ENCODE data around the gene ZNF189.
"Not testable (repeated sequence)": the region's sequence is repeated elsewhere in the genome, so short reads cannot be mapped to it uniquely, and the experiment has no call there.

Gene ZNF189

DNA sequence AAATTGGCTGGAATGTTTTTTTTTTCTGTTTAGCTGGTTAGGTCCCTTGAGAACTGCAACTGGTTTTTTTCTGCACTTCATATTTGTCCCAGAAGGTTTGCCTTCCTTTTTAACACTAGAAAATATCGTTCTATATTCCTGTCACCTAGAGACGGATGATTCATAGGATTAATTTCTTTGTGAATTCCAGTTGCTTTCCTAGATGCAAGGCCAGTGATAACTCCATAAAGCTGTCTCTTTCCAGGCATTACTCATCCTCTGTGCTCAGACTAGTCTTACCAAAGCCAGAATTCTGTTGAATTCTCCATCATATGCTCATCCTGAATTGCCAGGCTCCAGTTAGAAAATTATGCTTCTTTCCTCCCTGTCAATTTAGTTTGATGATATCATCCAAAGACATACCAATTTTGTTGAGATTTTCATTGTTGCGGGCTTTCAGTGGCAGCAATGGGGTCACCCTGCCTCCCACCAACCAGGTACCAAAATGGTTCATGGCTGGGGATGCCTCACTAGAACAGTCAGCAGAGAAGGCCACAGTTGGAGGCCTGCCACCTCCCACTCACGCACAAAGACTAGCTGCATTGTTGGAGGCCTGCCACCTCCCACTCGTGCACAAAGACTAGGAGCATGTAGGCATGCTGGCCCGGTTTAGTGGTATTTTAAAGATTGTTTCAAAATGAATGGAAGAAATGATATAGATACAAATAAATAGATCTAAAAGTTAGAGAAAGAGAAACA is 22.4 kb upstream of the ZNF189 start:
- in situ Hi-C loops (cut with MboI; ENCODE audit: low sequenced_read_pairs), result no loop called here

DNA sequence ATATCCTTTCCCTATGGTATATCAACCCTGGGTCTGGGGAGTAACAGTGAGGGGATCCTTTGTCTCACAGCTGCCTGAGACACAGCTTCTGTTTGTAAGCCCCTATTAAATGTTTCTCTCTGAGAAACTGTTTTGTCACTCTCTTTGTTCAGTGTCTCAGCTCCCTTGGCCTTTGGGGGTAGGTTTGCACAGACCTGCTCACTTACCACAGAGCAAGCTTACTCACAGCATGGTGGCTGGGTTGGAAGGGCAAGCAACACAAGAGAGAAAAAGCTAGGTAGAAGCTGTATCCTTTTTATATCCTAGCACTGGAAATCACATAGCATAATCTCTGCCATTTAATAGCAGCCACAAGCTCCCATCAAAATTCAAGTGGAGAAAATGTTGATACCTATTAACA is 18.4 kb upstream of the ZNF189 start:
- in situ Hi-C loops (cut with MboI; ENCODE audit: low sequenced_read_pairs), result no loop called here

DNA sequence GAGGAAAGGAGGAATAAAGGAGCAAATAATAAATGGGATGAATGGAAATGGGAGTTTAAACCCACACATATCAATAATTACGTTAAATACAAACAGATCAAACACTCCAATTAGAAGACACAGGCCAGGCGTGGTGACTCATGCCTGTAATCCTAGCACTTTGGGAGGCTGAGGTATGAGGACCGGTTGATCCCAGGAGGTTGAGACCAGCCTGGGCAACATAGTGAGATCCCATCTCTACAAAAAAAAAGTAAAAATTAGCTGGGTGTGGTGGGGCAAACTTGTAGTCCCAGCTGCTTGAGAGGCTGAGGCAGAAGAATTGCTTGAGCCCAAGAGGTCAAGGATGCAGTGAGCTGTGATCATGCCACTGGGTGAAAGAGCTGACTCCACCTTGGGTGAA is 17.5 kb upstream of the ZNF189 start:
- in situ Hi-C loops (cut with MboI; ENCODE audit: low sequenced_read_pairs), result no loop called here

DNA sequence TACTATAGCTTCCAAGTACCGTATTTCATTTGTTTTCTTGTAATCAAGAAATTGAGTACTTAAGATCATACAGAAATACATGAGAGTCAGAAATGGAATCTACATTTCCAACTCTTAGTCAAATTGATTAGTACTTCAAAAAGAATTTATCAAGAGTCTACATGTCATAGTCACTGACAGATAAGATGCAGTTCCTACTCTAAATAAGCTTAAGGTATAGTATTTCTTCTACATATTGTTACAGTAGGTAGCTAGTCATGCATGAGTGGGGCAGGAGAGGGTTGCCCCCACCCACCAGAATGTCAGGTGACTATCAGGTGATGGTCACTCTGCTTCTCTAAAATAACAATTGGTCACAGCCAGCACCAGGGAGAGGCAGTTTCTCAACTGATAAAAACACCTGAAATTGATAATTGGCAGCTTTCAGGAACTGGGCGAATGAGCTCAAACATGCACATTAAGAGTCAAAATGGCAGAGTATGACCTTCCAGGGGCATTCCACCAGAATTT is 16.8 kb upstream of the ZNF189 start:
- in situ Hi-C loops (cut with MboI; ENCODE audit: low sequenced_read_pairs), result no loop called here

DNA sequence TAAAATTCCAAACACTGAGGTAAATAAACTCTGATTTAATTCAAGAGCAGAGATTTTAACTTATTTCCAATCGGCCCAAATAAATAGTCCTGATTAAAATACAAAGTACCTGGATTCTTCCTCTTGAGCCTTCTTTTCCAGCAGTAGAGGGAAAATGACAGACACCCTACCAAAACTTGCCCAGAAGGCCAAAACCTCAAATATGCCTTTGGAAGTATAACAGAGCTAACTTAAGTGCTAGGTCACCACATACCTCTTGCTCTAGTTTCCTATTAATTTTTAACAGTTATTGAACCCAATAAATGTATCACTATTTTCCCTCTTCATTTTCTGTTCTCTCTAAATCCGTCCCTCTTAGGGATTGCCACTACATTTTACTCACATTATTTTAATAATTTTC is 15.3 kb upstream of the ZNF189 start:
- in situ Hi-C loops (cut with MboI; ENCODE audit: low sequenced_read_pairs), result no loop called here

DNA sequence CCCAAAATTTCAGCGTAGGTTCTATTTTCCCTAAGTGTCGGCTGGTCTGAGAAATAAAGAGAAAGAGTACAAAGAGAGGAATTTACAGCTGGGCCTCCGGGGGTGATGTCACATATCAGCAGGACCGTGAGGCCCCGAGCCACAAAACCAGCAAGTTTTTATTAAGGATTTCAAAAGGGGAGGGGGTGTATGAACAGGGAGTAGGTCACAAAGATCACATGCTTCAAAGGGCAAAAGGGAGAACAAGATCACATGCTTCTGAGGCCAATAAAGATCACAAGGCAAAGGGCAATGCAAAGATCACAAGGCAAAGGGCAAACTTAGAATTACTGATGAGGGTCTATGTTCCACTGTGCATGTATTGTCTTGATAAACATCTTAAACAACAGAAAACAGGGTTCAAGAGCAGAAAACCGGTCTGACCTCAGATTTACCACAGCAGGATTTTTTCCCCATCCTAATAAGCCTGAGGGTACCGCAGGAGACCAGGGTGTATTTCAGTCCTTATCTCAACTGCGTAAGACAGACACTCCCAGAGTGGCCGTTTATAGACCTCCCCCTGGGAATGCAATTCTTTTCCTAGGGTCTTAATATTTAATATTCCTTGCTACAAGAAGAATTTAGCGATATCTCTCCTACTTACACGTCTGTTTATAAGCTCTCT is 13.6 kb upstream of the ZNF189 start, which contains the start of gene BAAT:
TSS of gene BAAT (minus strand) at position 134 of the 664 bp plus-strand sequence. CDS start 13,602 bp downstream, outside the sequence.
- in situ Hi-C loops (cut with MboI; ENCODE audit: low sequenced_read_pairs), result not testable (repeated sequence)

DNA sequence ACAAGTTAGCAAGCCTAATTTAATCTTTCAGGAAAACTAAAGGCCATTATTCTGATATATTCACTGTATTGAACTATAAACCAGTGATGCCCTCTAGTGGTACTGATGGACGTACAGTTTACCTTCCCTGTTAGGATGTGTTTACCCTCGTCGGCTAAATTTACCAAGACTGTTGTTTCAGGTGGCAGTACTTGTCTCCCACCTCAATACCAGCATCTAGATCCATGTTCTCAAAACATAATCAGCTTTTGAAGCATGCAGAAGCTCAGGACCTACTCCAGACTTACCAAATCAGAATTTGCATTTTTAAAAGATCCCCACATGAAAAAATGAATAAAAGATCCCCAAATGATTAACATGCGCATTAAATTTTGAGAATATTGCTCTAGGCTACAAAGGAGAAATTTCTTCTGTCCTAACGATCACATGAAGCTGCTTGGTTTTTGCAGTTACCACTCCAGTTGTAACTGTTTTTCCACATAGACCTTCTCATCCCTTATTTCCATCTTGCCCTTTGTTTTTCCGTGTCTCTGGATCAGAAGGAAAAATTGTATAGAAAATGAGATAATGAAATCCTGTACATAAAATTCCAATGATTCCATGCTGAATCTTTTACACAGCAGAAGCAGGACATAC is 10.7 kb upstream of the ZNF189 start:
- in situ Hi-C loops (cut with MboI; ENCODE audit: low sequenced_read_pairs), result no loop called here

DNA sequence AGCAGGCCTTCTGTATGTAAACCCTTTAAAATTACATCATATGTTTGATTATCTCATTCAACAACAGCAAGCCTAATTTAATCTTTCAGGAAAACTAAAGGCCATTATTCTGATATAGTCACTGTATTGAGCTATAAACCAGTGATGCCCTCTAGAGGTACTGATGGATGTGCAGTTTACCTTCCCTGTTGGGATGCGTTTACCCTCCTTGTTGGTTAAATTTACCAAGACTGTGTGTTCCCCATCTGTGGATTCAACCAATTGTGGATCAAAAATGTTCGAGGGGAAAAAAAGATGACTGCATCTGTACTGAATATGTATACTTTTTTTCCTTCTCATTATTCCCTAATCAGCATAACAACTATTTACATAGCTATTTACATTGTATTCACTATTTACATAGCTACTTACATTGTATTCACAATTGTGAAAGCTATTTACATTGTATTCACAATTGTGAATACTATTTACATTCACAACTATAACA is 10.1 kb upstream of the ZNF189 start:
- in situ Hi-C loops (cut with MboI; ENCODE audit: low sequenced_read_pairs), result no loop called here

DNA sequence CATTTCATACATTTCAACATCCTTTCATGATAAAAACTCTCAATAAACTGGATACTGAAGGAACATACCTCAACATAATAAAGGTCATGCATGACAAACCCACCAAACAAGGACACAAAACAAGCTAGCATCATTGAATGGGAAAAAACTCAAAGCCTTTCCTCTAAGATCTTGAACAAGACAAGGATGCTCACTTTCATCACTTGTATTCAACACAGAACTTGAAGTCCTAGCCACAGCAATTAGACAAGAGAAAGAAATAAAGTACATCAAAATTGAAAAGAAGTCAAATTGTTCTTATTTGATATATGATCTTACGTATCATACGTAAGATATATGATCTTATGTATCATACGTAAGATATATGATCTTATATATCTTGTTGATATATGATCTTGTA is 5.5 kb upstream of the ZNF189 start:
- in situ Hi-C loops (cut with MboI; ENCODE audit: low sequenced_read_pairs), result no loop called here

DNA sequence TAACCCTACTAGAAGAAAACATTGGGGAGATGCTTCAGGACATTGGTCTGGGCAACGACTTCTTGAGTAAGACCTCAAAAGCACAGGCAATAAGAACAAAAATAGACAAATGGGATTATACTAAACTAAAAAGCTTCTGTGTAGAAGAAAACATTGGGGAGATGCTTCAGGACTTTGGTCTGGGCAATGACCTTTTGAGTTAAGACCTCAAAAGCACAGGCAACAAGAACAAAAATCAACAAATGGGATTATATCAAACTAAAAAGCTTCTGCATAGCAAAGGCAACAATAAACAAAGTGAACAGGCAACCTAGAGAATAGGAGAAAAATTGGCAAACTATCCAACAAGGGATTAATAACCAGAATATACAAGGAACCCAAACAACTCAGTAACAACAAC is 4.0 kb upstream of the ZNF189 start:
- in situ Hi-C loops (cut with MboI; ENCODE audit: low sequenced_read_pairs), result no loop called here

DNA sequence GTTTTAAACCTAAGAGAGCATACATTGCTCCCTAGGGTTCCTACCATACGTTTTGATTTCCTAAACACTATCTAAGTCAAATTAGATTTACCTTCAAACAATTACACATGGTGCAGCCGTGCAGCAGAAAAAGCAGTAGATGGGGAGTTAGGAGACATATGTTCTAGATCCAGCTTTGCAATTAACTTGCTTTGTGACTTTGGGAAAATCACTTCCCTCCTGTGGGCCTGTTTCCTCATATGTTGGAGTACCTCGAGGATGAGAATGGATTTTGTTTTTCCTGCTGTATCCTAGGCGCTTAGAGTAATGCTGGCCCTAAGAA is 944 bp upstream of the ZNF189 start:
- in situ Hi-C loops (cut with MboI; ENCODE audit: low sequenced_read_pairs), result no loop called here

DNA sequence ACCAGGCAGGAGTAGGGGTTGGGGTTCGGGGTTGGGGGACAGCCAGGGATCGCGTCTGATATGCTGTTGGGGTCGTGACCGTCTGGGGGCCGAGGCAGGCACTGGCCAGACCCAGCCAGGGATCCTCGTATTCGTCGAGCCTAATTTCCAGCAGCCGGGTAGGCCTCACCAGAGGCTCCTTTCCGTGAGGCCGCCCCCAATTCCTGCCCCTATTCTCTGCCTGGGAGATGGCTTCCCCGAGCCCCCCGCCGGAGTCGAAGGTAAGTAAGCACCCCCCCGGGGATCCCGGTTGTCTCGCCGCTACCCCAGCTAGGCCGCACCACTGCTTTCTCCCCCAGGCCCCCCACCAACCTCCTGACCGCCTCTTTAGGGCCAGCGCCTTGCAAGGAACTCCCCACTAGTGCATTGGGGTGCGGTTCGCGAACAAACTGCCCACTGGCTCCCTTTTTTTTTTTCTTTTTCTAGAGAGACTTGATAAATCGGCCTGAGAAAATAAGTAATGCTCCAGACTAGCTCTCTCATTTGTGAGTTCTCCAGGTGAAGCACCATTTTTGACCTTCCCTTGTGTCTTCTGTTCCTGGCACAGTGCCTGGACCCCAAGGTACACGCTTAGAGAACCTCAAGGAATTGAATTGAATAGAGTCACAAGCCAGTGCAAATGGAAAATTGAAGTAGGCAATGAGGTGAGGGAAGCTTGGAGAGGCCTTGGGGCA is 435 bp downstream of the ZNF189 start:
- in situ Hi-C loops (cut with MboI; ENCODE audit: low sequenced_read_pairs), result no loop called here

DNA sequence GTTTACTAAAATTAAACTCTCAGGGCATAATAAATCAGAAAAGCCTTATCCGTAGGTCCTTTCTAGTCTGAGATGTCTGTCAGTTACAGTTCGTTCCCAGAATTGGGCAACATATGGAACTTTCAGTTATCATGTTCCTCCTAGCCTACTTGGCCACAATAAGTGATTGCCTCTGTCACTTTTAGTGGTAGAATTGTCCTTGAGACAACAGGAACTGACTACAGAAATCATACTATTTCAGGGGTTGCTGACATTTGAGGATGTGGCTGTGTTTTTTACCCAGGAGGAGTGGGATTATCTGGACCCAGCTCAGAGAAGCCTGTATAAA is 956 bp downstream of the ZNF189 start:
- in situ Hi-C loops (cut with MboI; ENCODE audit: low sequenced_read_pairs), result no loop called here

DNA sequence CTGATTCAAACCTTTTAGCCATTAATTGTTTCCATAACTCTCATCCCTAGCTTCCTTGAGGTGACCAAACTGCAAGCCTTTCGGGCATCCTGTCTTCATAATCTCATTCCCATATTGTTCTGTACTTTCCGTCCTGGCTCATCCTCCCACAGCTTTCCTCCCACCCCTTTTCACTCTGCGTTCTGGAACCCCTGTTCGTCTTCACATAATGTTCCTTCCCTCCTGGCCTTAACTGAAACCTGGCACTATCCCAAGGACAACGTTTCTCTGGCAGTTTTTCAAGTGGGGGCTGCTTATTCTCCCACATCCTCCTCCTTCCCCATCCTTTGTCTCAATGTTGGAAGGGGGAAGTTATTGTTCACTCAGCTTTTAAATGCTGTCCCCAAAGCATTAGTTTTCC is 1.5 kb downstream of the ZNF189 start:
- in situ Hi-C loops (cut with MboI; ENCODE audit: low sequenced_read_pairs), result no loop called here

DNA sequence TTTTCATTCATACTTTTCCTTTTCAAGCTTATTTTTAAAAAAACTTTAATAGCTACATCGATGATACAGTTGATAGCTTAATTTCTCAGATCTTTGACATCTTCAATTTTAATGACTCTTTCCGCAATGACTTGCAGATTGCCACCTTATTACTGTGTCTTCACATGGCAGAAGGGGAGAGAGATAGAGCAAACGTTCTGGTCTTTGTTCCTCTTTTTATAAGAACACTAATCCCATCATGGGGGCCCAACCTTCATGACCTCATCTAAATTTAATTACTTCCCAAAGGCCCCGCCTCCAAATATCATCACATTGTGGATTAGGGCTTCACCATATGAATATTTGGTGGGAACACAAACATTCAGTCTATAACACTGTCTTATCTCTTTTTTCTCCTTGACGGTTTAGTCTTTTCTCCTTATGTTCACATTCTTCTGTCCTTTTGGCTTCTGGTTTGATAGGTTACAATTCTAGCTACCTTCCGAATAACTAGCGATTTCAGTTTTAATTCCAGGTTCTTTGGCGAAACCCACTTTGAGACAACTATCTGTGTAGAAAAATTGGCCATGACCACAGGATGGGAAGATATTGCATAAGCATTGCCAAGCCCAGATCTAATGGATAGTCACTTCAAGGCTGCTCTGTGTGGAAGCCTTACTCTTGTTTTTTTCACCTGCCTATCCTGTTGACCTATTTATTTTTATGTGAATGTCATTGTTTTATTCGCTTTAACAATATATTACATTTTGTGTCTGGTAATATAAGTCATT is 5.0 kb downstream of the ZNF189 start:
- in situ Hi-C loops (cut with MboI; ENCODE audit: low sequenced_read_pairs), result no loop called here

DNA sequence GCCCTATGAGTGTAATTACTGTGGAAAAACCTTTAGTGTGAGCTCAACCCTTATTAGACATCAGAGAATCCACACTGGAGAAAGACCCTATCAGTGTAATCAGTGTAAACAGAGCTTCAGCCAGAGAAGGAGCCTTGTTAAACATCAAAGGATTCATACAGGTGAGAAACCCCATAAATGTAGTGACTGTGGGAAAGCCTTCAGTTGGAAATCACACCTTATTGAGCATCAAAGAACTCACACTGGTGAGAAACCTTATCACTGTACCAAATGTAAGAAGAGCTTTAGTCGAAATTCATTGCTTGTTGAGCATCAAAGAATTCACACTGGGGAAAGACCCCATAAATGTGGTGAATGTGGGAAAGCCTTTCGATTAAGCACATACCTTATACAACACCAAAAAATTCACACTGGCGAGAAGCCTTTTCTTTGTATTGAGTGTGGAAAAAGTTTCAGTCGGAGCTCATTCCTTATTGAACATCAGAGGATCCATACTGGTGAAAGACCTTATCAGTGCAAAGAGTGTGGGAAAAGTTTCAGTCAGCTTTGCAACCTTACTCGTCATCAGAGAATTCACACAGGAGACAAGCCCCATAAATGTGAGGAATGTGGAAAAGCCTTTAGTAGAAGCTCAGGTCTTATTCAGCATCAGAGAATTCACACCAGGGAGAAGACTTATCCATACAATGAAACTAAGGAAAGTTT is 9.9 kb downstream of the ZNF189 start:
- in situ Hi-C loops (cut with MboI; ENCODE audit: low sequenced_read_pairs), result no loop called here

DNA sequence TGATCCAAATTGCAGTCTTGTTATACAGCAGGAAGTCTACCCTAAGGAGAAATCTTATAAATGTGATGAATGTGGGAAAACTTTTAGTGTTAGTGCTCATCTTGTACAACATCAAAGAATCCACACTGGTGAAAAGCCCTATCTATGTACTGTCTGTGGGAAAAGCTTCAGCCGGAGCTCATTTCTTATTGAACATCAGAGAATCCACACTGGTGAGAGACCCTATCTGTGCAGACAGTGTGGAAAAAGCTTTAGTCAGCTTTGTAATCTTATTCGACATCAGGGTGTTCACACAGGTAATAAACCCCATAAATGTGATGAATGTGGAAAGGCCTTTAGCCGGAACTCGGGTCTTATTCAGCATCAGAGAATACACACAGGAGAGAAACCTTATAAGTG is 10.4 kb downstream of the ZNF189 start:
- in situ Hi-C loops (cut with MboI; ENCODE audit: low sequenced_read_pairs), result no loop called here

DNA sequence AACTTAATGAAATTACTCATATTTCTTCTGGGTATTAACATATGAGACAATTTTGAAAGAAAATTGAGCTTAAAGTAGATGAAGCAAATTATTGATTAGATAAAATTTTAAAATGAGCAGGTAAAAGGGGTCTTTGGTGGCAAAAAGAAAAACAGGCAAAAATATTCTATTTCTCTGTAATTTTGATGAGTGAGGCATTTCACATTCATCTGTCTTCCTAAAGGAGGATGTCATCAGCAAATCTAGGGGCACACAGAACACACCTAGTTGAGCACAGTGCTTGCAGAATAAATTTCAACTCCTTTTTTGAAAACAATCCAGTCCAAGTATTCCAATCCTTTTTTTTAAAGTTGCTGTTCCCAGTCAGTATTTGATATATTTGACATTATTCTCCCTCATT is 16.2 kb downstream of the ZNF189 start:
- in situ Hi-C loops (cut with MboI; ENCODE audit: low sequenced_read_pairs), result no loop called here

DNA sequence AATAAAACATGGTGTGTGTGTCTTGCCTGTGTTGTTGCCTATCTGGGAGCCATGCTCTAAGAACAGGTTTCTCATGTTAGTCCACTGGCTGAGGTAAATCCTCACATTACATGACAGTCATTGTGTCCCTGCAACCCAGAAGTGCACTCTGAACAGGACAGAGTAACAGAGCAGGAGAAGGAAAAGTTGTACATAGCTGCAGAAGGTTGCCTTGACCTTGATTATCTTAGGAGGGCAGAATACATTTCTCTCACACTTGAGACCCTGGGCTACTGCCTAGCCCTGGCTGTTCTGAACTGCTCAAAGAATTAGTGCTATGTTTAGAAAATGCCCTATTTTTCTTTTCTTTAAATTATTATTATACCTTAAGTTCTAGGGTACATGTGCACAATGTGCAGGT is 16.9 kb downstream of the ZNF189 start:
- in situ Hi-C loops (cut with MboI; ENCODE audit: low sequenced_read_pairs), result no loop called here

DNA sequence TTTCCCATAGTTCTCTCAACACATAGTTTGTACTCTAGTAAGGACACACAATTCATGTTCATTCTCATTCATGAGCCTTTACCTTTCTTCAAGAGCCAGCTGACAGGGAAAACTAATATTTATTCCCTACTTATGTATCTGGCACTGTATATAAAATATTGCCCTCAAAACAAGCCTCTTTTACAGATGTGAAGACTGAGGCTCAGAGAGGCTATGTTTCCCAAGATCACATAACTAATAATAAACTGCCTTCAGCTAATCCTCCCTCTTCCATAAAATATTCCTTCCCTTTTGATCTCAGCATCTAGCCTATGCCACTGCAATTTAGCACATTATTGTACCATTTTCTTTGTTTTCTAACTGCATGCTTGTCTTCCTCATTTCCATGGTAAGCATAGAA is 18.7 kb downstream of the ZNF189 start:
- in situ Hi-C loops (cut with MboI; ENCODE audit: low sequenced_read_pairs), result no loop called here
